ENCODE measurements around the gene RIC8A. TPM values are rescaled to one million over a fixed set of nuclear protein-coding genes. Genes with fewer than 3 reads are reported as not detected.

RIC8A gene
- total and polyA plus RNA-seq, 10 of the 15 experiments (the other 5 are each of a cell fraction or from before 2014, with no cell fraction given), result 10.4 to 157 (median 81.4) TPM

GRCh38 chr11:240315-240714 lies 32.8 kb downstream of the RIC8A start:
- no peak for ATAC-seq
- Histone ChIP-seq H2AFZ (ENCODE audit: control insufficient read depth, low read depth, low read length) (no peak overlapping the region), H3K4me1 (ENCODE audit: control insufficient read depth, insufficient read depth, low read length) (no peaks in the 10 kb centered on the region), H3K9ac (ENCODE audit: control insufficient read depth, insufficient read depth, low read length) (no peak overlapping the region), H3K27me3 (replicated peaks in 1 of 2; ENCODE audit: control insufficient read depth in 2 of 2, insufficient read depth in 2 of 2, low read length in 1 of 2) (no peaks in the 10 kb centered on the region), H3K79me2 (ENCODE audit: control insufficient read depth, insufficient read depth, low read length) (peaks cover 40% of the 10 kb centered on the region), H3K9me3 (replicated peaks; ENCODE audit: control insufficient read depth, insufficient read depth, low read length) (no peaks in the 10 kb centered on the region), H3K4me3 (no peak overlapping the region), H3K36me3 (ENCODE audit: control insufficient read depth in 2 of 2, insufficient read depth in 2 of 2, low read length in 1 of 2) (peaks cover 6 to 28% of the 10 kb centered on the region in 2 experiments), H4K20me1 (ENCODE audit: control insufficient read depth, insufficient read depth) (no peaks in the 10 kb centered on the region), H3K27ac (ENCODE audit: control insufficient read depth, insufficient read depth) (no peak overlapping the region), H3K4me2 (ENCODE audit: control insufficient read depth, insufficient read depth) (no peak overlapping the region)
- in situ Hi-C loops (cut with MboI), result no loop called here
- WGBS (ENCODE audit: insufficient coverage, insufficient replicate concordance, low lambda C conversion rate, missing lambda C conversion rate), result 93% methylated on average over 1 of the region's 1 CpG
- ChIA-PET POLR2A (interaction anchor here (1.9 kb wide), 1 partner anchor 33 kb away, joined by 6 read pairs; the partner anchor contains the start of genes BET1L and RIC8A), CTCF (interaction anchor here (2.8 kb wide), 1 partner anchor 10 kb away, joined by 14 read pairs; no protein-coding TSS in a partner anchor), RAD21 (ENCODE audit: unreplicated experiment) (no interaction called here), SMC1A (ENCODE audit: uncharacterized antibody, unreplicated experiment) (interaction anchor here (3.8 kb wide), 1 partner anchor 10 kb away, joined by 38 read pairs; no protein-coding TSS in a partner anchor)
- TF ChIP-seq GABPA (IDR thresholded peaks at IDR 0.05; ENCODE audit: low read depth) (no peak), LARP7 (IDR thresholded peaks at IDR 0.05) (no peak)
- no peak for FAIRE-seq
- BruUV-seq (replicated peaks), result no TSS peak
- intact Hi-C loops (cut with micrococcal nuclease; ENCODE audit: unreplicated experiment), result no loop called here
- DNase-seq (ENCODE audit: low read depth, low spot score), result no peak

- in situ Hi-C loops (cut with MboI) (no loop called here), intact Hi-C loops (cut with micrococcal nuclease; ENCODE audit: unreplicated experiment) (no loop called here)
- DNase-seq (ENCODE audit: low read depth, low spot score) (no peak), FAIRE-seq (no peak), ATAC-seq (no peak)
- RAD21 ChIA-PET (ENCODE audit: unreplicated experiment), result interaction anchor here (1.7 kb wide), 1 partner anchor 9 kb away, joined by 5 read pairs; no protein-coding TSS in a partner anchor
- SMC1A ChIA-PET (ENCODE audit: uncharacterized antibody, unreplicated experiment), result interaction anchor here (1.8 kb wide), 1 partner anchor 9 kb away, joined by 7 read pairs; no protein-coding TSS in a partner anchor
- H4K20me1 ChIP-seq (ENCODE audit: control insufficient read depth, insufficient read depth), result no peaks in the 10 kb centered on the region
- no peak for TF ChIP-seq SPI1 (IDR thresholded peaks at IDR 0.05; ENCODE audit: borderline replicate concordance, insufficient read depth, low read depth, low read length)
- no peak for TF ChIP-seq SMAD5 (IDR thresholded peaks at IDR 0.05; ENCODE audit: low read depth)
- TF ChIP-seq FOXK2 (IDR thresholded peaks at IDR 0.05), result no peak
- TF ChIP-seq NR2C2 (IDR thresholded peaks at IDR 0.05; ENCODE audit: borderline replicate concordance, control insufficient read depth, insufficient read length, low read depth), result no peak
- TF ChIP-seq MEF2A (IDR thresholded peaks at IDR 0.05; ENCODE audit: insufficient read depth, low read depth, low read length), result no peak
- TF ChIP-seq E2F4 (IDR thresholded peaks at IDR 0.05; ENCODE audit: low read depth, low read length), result no peak
- TF ChIP-seq IRF3 (IDR thresholded peaks at IDR 0.05), result no peak
- TF ChIP-seq CBX3 (IDR thresholded peaks at IDR 0.05; ENCODE audit: borderline replicate concordance, low read depth), result no peak
- TF ChIP-seq TBL1XR1 (IDR thresholded peaks at IDR 0.05; ENCODE audit: low read depth, low read length), result no peak
- no peak for TF ChIP-seq SIN3A (IDR thresholded peaks at IDR 0.05; ENCODE audit: low read depth, low read length)
- no peak overlapping the region for H3K4me2 ChIP-seq (ENCODE audit: control insufficient read depth, insufficient read depth)
- CTCF ChIA-PET, result interaction anchor here (1.7 to 1.8 kb wide), 2 partner anchors 9 to 15 kb away, joined by 5 to 9 read pairs; no protein-coding TSS in a partner anchor
- no peaks in the 10 kb centered on the region for H3K9me3 ChIP-seq (replicated peaks; ENCODE audit: control insufficient read depth, insufficient read depth, low read length)
- BruUV-seq (replicated peaks), result no TSS peak
- H2AFZ ChIP-seq (ENCODE audit: control insufficient read depth, low read depth, low read length), result no peak overlapping the region
- no peak overlapping the region for H3K9ac ChIP-seq (ENCODE audit: control insufficient read depth, insufficient read depth, low read length)
- POLR2A ChIA-PET, result no interaction called here
- H3K4me3 ChIP-seq, result no peak overlapping the region
- no peak overlapping the region for H3K27ac ChIP-seq (ENCODE audit: control insufficient read depth, insufficient read depth)
- peaks cover 10 to 38% of the 10 kb centered on the region in 2 experiments for H3K36me3 ChIP-seq (ENCODE audit: control insufficient read depth in 2 of 2, insufficient read depth in 2 of 2, low read length in 1 of 2)
- no peaks in the 10 kb centered on the region for H3K4me1 ChIP-seq (ENCODE audit: control insufficient read depth, insufficient read depth, low read length)
- no peaks in the 10 kb centered on the region for H3K27me3 ChIP-seq (replicated peaks in 1 of 2; ENCODE audit: control insufficient read depth in 2 of 2, insufficient read depth in 2 of 2, low read length in 1 of 2)
- H3K79me2 ChIP-seq (ENCODE audit: control insufficient read depth, insufficient read depth, low read length), result peaks cover 34% of the 10 kb centered on the region
- 97% methylated on average over 5 of the region's 5 CpGs for WGBS (ENCODE audit: insufficient coverage, insufficient replicate concordance, low lambda C conversion rate, missing lambda C conversion rate)
These were observed 34.1 kb downstream of the RIC8A start for GRCh38 chr11:241634-242033.
